ENCODE data around the gene ITPKB. TPM values are rescaled to one million over a fixed set of nuclear protein-coding genes. Genes with fewer than 3 reads are reported as not detected.

Gene ITPKB
- total and polyA plus RNA-seq, 2 of the 13 experiments (the other 11 are each of a cell fraction or from before 2014, with no cell fraction given) = not detected

- TF ChIP-seq USF2 (IDR thresholded peaks at IDR 0.05; ENCODE audit: low read depth, low read length) (no peak), USF2 (CRISPR knock-in tag; IDR thresholded peaks at IDR 0.05; ENCODE audit: borderline replicate concordance) (no peak), ZNF18 (CRISPR knock-in tag; IDR thresholded peaks at IDR 0.05; ENCODE audit: insufficient replicate concordance) (no peak), ATF4 (CRISPR knock-in tag; IDR thresholded peaks at IDR 0.05) (no peak), NFKB2 (CRISPR knock-in tag; IDR thresholded peaks at IDR 0.05; ENCODE audit: borderline replicate concordance) (no peak), NRL (CRISPR knock-in tag; IDR thresholded peaks at IDR 0.05; ENCODE audit: borderline replicate concordance) (no peak)
These were observed 83.6 kb downstream of the ITPKB start (continued) for GRCh38 chr1:226655251-226656163.
